ENCODE results near the gene SPINT1.

Gene SPINT1

DNA sequence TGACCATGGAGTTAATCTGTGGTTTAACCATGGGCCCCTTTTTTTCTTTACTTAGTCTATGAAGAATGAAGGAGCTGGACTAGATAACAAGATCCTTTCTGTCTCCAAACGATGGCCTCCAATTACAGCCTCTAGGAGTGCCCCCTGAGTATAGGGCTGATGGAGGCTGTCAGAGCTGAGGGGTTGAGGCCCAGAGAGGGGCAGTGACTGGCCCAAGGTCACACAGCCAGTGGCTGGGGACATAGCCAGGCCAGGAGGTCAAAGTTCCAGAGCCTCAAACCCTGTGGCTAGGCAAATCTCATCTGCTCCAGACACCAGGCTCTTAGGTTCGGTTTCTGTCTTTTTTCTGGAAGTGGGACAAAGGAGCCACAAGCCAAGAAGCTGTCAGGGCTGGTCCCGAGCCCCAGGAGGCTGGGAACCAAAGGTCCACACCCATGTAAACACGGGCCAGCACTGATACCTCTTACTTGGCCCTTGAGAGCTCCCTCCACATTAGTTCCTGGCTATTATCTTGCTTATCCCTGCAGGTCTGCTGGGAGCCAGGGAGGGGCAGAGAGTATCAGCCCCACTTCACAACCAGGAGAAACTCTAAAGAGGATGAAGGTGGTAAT lies 19.9 kb downstream of the SPINT1 start:
- H3K27ac Mint-ChIP-seq = no peak overlapping the region
- no peak for DNase-seq
- peaks cover 7% of the 10 kb centered on the region for H3K4me1 Mint-ChIP-seq (ENCODE audit: low read depth)
- no peaks in the 10 kb centered on the region for H3K36me3 Mint-ChIP-seq (ENCODE audit: low read depth)
- H3K27me3 Mint-ChIP-seq = no peaks in the 10 kb centered on the region
- H3K4me3 Mint-ChIP-seq = no peak overlapping the region
- H3K9me3 Mint-ChIP-seq = no peaks in the 10 kb centered on the region

DNA sequence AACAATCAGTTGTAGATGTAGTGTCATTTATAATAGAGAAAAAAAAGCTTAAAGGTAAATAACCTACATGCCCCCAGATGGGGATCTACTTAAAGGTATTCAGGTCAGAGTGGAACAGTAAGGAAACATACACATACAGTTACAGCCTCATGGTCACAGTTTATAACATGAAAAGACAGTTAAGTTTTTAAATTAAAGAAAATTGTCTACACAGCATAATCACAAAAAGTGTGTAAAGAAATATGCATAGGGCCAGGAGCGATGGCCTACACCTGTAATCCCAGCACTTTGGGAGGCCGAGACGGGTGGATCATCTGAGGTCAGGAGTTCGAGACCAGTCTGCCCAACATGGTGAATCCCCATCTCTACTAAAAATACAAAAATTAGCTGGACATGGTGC lies 23.4 kb downstream of the SPINT1 start:
- DNase-seq = no peak
- H3K4me1 Mint-ChIP-seq (ENCODE audit: low read depth) = peaks cover 10% of the 10 kb centered on the region
- H3K27me3 Mint-ChIP-seq = no peaks in the 10 kb centered on the region
- no peak overlapping the region for H3K4me3 Mint-ChIP-seq
- no peak overlapping the region for H3K27ac Mint-ChIP-seq
- no peaks in the 10 kb centered on the region for H3K9me3 Mint-ChIP-seq
- no peaks in the 10 kb centered on the region for H3K36me3 Mint-ChIP-seq (ENCODE audit: low read depth)

DNA sequence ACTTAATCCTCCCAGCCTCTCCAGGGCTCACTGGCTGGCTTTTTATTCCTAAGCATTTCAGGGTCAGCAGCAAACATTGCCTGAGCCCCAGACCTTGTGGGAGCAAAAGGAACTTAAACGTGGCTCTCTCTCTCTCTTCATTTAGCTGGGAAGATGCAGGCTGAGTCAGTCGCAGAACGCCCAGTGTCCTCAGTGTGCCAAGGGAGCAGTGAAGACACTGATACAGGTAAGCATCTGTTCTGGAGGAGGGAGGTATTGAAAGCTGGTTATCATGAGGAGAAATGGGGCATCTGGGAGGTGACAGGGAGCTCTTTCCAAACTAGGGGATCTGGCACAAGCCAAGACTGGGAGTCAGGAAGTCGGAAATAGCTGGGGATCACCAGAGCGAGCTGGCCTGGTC lies 25.8 kb downstream of the SPINT1 start:
- Mint-ChIP-seq H3K27ac (no peak overlapping the region), H3K4me1 (ENCODE audit: low read depth) (peaks cover 24% of the 10 kb centered on the region), H3K27me3 (peaks cover 9% of the 10 kb centered on the region), H3K36me3 (ENCODE audit: low read depth) (no peaks in the 10 kb centered on the region), H3K9me3 (no peaks in the 10 kb centered on the region), H3K4me3 (no peak overlapping the region)
- DNase-seq = no peak

DNA sequence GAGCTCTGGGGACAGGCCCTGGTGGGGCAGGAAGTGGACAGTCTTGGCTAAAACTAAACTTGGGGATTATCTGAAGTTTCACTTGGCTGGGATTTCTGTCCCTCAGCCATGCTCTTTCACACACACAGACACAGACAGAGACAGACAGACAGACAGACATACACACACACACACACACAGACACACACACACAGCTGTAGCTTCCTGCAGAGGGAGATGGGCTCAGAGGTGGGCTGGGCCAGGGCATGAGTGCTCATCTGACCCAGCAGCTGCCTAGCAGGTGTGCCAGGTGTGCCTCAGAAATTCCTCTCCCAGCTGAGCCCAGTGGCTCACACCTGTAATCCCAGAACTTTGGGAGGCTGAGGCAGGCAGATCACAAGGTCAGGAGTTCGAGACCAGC lies 26.9 kb downstream of the SPINT1 start:
- peaks cover 24% of the 10 kb centered on the region for H3K4me1 Mint-ChIP-seq (ENCODE audit: low read depth)
- no peaks in the 10 kb centered on the region for H3K36me3 Mint-ChIP-seq (ENCODE audit: low read depth)
- H3K4me3 Mint-ChIP-seq = no peak overlapping the region
- H3K27me3 Mint-ChIP-seq = peaks cover 10% of the 10 kb centered on the region
- H3K9me3 Mint-ChIP-seq = no peaks in the 10 kb centered on the region
- H3K27ac Mint-ChIP-seq = no peak overlapping the region
- DNase-seq = no peak

DNA sequence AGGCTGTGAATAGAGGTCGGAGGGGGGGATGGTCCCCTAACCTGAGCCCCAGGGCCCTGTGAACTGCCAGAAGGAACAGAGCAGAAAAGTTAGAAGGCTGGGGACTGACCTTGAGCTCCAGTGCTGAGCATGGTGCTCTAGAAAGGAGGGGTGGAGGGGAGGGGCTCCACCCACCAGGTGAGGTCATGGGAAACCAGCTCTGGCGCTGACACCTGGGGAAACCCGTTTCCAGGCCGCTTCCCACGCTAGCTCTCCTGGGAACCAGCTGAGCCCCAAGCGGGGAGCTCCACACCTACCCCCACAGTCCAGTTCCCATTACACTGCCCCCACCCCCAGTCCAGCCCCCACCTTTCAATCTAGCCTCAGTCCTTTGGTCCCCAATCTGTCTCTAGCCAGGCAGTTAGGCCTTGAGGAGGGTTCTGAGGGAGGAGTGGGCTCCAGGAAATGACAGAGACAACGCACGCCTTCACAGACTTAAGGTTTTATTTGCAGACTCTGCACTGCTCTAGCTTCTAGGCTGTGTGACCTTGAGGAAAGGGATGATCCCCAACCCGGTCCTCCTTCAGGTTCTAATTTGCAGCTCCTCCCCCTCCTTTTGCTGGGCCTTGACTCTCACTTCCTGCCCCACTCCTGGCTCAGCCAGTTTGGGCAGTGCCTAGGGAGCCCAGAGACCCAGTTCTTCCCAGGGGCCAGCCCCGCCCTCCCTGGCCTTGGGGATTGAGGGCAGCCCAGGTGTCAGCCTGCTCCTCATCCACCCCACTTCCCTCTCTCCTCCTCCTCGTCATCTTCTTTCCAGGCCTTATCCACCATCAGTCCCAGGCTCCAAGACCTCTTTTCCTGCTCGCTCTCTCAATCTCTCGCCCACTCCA lies 28.1 kb downstream of the SPINT1 start:
- H3K36me3 Mint-ChIP-seq (ENCODE audit: low read depth) = no peaks in the 10 kb centered on the region
- no peak overlapping the region for H3K27ac Mint-ChIP-seq
- peaks cover 13% of the 10 kb centered on the region for H3K27me3 Mint-ChIP-seq
- no peaks in the 10 kb centered on the region for H3K9me3 Mint-ChIP-seq
- peak; percentile 40 for DNase-seq
- H3K4me1 Mint-ChIP-seq (ENCODE audit: low read depth) = peaks cover 24% of the 10 kb centered on the region
- no peak overlapping the region for H3K4me3 Mint-ChIP-seq

DNA sequence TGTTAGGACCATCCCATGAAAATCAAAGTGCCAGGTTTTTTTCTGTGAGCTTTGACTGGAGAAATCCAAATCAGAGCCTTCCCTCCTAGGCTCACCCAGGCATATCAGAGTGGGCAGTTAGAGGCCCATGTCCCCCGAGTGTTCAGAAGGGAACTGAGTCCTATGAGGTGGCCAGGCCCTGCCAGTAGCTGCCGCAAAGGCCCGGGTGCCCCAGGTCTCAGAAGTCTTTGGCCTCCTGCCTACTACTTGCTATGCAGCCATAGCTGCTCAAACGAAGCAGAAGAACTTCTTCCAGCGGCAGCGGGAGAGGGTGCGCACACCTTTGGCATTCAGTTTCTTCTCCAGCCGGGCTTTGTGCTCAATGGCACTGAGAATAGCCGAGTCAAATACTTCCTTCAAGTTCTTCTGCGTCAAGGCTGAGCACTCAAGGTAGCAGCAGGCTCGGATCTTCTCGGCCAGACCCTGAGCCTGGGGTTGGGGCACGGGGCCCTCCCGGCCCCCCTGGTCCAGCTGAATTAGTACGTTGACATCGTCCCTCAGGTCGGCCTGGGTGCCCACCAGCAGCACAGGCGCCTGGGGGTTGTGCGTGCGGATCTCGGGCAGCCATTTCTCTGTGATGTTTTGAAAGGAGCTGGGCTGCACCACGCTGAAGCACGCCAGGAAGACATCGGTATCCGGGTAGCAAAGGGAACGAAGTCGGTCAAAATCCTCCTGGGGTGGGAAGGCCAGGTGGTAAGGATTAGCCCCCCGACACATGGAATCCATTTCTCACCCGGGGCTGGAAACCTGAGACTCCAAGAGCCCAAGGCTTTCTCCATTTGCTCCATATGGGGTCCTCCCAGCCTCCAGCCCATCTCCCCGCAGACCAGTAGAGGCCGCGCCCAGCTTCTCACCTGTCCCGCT lies 29.2 kb downstream of the SPINT1 start:
- no peak overlapping the region for H3K27ac Mint-ChIP-seq
- peak overlapping the region; percentile 73 for H3K4me3 Mint-ChIP-seq
- H3K27me3 Mint-ChIP-seq = peaks cover 13% of the 10 kb centered on the region
- no peaks in the 10 kb centered on the region for H3K36me3 Mint-ChIP-seq (ENCODE audit: low read depth)
- H3K9me3 Mint-ChIP-seq = no peaks in the 10 kb centered on the region
- peaks cover 26% of the 10 kb centered on the region for H3K4me1 Mint-ChIP-seq (ENCODE audit: low read depth)
- DNase-seq = no peak

DNA sequence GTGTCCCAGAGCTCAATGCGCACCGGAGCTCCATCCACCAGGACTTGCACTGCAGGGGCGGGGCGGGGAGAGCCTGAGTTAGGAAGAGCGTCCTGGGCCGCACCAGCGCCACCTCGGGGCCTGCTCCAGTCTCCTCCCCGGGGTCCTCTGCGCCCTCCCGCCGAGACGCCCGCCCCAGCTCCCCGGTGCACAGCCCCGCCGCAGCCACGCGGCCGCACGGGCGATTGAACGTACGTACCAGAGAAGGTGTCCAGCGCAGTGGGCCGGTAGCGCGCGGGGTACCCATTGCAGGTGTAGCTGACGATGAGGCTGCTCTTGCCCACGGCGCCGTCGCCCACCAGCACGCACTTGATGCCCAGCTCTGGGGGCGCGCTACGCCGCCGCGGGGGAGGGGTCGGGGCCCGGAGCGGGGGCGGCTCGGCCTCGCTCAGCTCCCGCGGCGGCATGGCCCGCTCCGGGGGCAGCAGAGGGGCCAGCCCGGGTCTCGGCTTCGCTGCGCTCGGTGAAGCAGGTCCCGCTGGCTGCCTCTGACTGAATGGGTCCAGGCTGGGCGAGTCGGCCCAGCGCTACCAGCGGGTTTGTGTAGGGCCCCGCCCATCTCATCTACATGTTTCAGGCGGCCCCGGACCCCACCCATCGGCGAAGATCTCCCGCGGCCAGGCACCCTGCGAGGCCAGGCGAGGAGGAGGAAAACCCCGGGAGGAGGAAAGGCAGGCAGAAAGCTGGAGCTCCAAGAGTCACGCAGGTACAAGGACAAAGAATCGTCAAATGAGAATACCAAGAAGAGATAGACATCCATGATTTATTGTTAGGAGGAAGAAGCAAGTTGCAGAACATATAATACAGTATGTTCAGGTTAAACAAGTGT lies 30.1 kb downstream of the SPINT1 start, which contains the start of gene RHOV:
TSS of gene RHOV (minus strand) at position 541 of the 868 bp plus-strand sequence. CDS start at position 446, 95 bp downstream.
- H3K9me3 Mint-ChIP-seq = no peaks in the 10 kb centered on the region
- peak within 1 kb of the TSS; percentile 73 for H3K4me3 Mint-ChIP-seq
- peak; percentile 72 for DNase-seq
- H3K36me3 Mint-ChIP-seq (ENCODE audit: low read depth) = no peaks in the 10 kb centered on the region
- peaks cover 13% of the 10 kb centered on the region for H3K27me3 Mint-ChIP-seq
- peaks cover 30% of the 10 kb centered on the region for H3K4me1 Mint-ChIP-seq (ENCODE audit: low read depth)
- no peak within 1 kb of the TSS for H3K27ac Mint-ChIP-seq

DNA sequence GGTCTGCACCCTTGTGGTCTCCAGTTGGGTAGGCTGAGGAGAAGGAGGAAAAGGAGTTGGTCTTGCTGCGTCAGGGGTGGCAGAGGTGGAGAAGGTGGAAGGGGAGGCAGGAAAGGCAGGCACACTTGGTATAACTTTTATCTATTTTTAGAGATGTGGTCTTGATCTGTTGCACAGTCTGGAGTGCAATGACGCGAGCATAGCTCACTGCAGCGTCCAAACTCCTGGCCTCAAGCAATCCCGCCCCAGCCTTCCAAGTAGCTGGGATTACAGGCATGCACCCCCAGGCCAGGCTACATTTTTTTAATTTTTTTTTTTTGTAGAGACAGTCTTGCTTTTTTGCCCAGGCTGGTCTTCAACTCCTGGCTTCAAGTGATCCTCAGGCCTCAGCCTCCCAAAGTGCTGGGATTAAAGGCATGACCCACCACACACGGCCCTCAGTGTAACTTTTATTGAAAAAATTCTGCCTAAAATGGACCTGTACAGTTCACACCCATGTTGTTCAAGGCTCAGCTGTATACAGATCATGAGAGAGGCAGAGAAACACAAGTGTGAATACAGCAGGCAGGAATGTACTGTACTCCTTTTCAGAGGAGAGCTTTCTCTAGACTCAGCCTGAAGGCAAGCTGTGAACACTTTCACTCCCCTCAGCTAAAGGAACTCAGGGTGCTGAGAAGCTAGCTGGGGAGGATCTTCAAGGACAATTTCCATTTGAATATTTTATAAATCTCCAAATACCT lies 32.3 kb downstream of the SPINT1 start:
- DNase-seq = no peak
- H3K4me3 Mint-ChIP-seq = no peak overlapping the region
- no peaks in the 10 kb centered on the region for H3K36me3 Mint-ChIP-seq (ENCODE audit: low read depth)
- H3K27ac Mint-ChIP-seq = no peak overlapping the region
- H3K27me3 Mint-ChIP-seq = peaks cover 13% of the 10 kb centered on the region
- H3K4me1 Mint-ChIP-seq (ENCODE audit: low read depth) = peaks cover 36% of the 10 kb centered on the region
- no peaks in the 10 kb centered on the region for H3K9me3 Mint-ChIP-seq

GRCh38 chr15:40877694-40878093 lies 33.8 kb downstream of the SPINT1 start:
- Mint-ChIP-seq H3K36me3 (ENCODE audit: low read depth) (no peaks in the 10 kb centered on the region), H3K4me3 (no peak overlapping the region), H3K4me1 (ENCODE audit: low read depth) (peaks cover 21% of the 10 kb centered on the region), H3K27ac (no peak overlapping the region), H3K9me3 (no peaks in the 10 kb centered on the region), H3K27me3 (peaks cover 10% of the 10 kb centered on the region)
- no peak for DNase-seq

DNA sequence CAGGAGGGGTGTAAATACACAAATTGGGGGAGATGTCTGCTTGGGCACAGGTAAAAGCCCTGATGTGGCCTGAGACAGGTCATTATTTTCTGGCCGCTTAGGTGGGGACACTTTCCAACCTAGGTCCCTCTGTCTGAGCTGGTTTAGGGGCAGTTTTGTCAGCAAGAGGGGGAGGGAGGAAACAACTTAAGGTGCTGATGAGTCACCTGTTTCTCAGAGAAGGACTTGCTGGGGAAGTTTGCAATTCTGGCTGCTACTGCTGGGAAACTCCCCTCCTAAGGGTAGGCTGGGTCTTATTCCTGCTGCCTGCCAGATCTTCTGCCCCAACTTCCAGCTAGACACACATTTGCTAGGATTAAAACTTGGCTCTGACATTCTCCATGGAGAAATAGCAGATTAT lies 34.9 kb downstream of the SPINT1 start:
- no peaks in the 10 kb centered on the region for H3K36me3 Mint-ChIP-seq (ENCODE audit: low read depth)
- no peak overlapping the region for H3K4me3 Mint-ChIP-seq
- no peaks in the 10 kb centered on the region for H3K9me3 Mint-ChIP-seq
- H3K4me1 Mint-ChIP-seq (ENCODE audit: low read depth) = peaks cover 16% of the 10 kb centered on the region
- DNase-seq = peak; percentile 39
- H3K27ac Mint-ChIP-seq = no peak overlapping the region
- peaks cover 10% of the 10 kb centered on the region for H3K27me3 Mint-ChIP-seq

DNA sequence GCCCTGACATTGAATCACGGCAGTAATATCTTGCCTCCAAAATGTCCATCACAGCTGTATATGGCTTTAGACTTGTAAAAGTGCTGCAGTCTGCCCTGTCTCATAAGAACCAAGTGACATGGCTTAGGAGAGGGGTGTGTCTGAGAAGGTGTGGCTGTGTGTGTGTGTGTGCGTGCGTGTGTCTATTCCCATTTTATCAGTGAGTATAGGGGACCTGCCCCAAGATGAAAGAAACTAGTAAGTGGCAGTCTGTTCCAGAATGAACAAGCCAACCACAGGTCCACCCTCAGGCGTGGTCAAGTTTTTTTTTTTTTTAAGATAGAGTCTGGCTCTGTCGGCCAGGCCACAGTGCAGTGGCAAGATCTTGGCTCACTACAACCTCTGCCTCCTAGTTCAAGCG lies 35.8 kb downstream of the SPINT1 start:
- H3K27me3 Mint-ChIP-seq = peaks cover 5% of the 10 kb centered on the region
- H3K4me1 Mint-ChIP-seq (ENCODE audit: low read depth) = peaks cover 17% of the 10 kb centered on the region
- DNase-seq = no peak
- H3K36me3 Mint-ChIP-seq (ENCODE audit: low read depth) = no peaks in the 10 kb centered on the region
- no peak overlapping the region for H3K27ac Mint-ChIP-seq
- H3K9me3 Mint-ChIP-seq = no peaks in the 10 kb centered on the region
- H3K4me3 Mint-ChIP-seq = no peak overlapping the region

DNA sequence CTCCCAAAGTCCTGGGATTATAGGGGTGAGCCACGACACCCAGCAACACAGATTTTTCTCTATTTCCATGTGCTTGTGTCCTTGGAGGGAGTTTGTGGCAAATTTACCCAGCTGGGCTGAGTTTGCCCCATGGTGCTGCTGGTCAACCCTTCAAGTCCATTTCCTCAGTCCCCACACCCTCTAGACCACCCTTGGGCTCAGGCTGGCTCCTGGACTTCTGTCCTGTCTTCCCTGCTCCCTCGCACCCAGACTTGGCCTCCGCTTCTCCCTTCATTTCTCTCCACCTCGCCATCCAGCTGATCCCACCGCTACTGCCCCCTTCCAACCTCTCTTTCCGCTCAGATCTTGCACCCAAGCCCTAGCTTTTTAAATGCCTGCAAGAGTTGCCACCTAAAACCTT lies 37.5 kb downstream of the SPINT1 start:
- peaks cover 22% of the 10 kb centered on the region for H3K4me1 Mint-ChIP-seq (ENCODE audit: low read depth)
- no peaks in the 10 kb centered on the region for H3K36me3 Mint-ChIP-seq (ENCODE audit: low read depth)
- DNase-seq = no peak
- no peak overlapping the region for H3K4me3 Mint-ChIP-seq
- H3K9me3 Mint-ChIP-seq = no peaks in the 10 kb centered on the region
- no peak overlapping the region for H3K27ac Mint-ChIP-seq
- no peaks in the 10 kb centered on the region for H3K27me3 Mint-ChIP-seq

DNA sequence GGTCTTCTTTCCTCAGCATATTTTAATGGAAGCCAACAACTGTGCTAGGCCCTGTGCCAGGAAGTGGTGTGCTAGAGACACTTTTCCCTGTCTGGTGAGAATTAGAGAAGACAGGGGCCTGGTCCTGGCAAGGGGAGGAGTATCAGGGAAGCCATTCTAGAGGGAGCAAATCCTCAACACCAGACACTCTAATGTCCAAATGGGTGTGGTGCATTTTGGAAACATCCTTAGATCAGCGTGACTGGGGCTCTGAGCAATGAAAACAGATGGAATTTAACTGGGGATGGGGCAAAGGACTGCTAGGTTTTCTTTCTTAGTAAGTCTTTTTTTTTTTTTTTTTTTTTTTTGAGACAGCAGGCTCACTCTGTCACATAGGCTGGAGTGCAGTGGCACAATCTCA lies 42.7 kb downstream of the SPINT1 start:
- Mint-ChIP-seq H3K9me3 (no peaks in the 10 kb centered on the region), H3K4me1 (ENCODE audit: low read depth) (peaks cover 16% of the 10 kb centered on the region), H3K4me3 (no peak overlapping the region), H3K36me3 (ENCODE audit: low read depth) (no peaks in the 10 kb centered on the region), H3K27me3 (no peaks in the 10 kb centered on the region), H3K27ac (no peak overlapping the region)
- no peak for DNase-seq
